Measurements from ENCODE around the gene MYO18A.

GRCh38 chr17:29054835-29055234, 125.4 kb downstream of the MYO18A start:
- no peak for TF ChIP-seq POLR2A (IDR thresholded peaks at IDR 0.05)
- TF ChIP-seq, protein P1, sequence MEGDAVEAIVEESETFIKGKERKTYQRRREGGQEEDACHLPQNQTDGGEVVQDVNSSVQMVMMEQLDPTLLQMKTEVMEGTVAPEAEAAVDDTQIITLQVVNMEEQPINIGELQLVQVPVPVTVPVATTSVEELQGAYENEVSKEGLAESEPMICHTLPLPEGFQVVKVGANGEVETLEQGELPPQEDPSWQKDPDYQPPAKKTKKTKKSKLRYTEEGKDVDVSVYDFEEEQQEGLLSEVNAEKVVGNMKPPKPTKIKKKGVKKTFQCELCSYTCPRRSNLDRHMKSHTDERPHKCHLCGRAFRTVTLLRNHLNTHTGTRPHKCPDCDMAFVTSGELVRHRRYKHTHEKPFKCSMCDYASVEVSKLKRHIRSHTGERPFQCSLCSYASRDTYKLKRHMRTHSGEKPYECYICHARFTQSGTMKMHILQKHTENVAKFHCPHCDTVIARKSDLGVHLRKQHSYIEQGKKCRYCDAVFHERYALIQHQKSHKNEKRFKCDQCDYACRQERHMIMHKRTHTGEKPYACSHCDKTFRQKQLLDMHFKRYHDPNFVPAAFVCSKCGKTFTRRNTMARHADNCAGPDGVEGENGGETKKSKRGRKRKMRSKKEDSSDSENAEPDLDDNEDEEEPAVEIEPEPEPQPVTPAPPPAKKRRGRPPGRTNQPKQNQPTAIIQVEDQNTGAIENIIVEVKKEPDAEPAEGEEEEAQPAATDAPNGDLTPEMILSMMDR (IDR thresholded peaks at IDR 0.05) = no peak

Data from uterus (tissue), 2 donors.